GM12801 (cell line): ENCODE measurements around the gene SAMD15.

Source experiments
- TF ChIP-seq, protein P1 (sequence below): IDR thresholded peaks from one replicate; pipeline ENCODE4 v1.5.1; 2011; ENCODE audit warnings: control low read depth; ENCODE audit not compliant: insufficient read length; ENCODE audit errors: extremely low read depth

The SAMD15 gene

DNA sequence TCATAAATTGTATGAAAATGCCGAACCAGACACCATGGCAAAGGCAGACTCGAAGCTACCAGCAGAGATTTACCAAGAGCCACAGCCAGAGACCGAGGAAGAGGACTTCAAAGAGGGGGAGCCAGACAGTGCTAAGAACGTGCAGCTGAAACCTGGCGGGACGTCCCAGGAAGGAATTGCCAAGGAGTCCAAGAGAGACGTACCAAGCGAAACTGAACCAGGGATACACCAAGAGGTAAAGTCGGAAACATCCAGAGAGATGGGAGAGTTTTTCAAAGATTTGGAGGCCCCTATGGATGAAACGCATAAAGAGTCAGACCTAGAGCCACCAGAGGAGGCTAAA is 294 bp downstream of the SAMD15 start:
- TF ChIP-seq, protein P1, sequence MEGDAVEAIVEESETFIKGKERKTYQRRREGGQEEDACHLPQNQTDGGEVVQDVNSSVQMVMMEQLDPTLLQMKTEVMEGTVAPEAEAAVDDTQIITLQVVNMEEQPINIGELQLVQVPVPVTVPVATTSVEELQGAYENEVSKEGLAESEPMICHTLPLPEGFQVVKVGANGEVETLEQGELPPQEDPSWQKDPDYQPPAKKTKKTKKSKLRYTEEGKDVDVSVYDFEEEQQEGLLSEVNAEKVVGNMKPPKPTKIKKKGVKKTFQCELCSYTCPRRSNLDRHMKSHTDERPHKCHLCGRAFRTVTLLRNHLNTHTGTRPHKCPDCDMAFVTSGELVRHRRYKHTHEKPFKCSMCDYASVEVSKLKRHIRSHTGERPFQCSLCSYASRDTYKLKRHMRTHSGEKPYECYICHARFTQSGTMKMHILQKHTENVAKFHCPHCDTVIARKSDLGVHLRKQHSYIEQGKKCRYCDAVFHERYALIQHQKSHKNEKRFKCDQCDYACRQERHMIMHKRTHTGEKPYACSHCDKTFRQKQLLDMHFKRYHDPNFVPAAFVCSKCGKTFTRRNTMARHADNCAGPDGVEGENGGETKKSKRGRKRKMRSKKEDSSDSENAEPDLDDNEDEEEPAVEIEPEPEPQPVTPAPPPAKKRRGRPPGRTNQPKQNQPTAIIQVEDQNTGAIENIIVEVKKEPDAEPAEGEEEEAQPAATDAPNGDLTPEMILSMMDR = no peak

DNA sequence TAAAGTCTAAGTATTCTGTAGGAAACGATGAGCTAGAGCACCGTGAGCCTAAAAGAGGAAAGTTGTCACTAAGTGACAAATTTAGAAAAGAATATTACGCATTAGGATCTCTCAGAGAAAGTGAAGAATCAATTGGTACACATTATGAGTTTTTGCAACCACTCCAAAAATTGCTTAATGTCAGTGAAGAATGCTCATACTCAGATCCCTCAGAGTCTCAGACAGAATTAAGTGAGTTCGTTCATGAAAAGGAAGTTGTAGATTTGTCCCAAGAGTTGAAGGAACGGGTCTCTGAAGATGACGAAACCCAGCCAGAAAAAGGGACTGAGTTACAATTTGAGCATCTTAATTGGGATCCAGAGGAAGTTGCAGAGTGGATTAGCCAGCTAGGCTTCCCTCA is 1.5 kb downstream of the SAMD15 start:
- TF ChIP-seq, protein P1 = no peak

DNA sequence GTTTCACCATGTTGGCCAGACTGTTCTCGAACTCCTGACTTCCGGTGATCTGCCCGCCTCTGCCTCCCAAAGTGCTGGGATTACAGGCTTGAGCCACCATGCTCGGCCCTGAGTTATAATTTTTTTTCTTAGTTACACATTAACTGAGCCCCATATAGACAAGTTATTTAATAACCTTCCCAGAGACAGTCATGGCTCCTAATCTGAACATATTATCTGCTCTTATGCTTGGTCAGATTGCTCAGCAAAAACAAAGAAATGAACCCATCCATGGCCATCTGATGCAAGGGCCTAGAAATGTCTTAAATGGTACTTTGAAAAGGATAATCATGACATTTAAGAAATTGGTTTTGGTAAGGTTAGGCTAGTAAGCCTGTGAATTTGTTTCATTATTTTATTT is 13.0 kb downstream of the SAMD15 start:
- TF ChIP-seq, protein P1 = no peak

DNA sequence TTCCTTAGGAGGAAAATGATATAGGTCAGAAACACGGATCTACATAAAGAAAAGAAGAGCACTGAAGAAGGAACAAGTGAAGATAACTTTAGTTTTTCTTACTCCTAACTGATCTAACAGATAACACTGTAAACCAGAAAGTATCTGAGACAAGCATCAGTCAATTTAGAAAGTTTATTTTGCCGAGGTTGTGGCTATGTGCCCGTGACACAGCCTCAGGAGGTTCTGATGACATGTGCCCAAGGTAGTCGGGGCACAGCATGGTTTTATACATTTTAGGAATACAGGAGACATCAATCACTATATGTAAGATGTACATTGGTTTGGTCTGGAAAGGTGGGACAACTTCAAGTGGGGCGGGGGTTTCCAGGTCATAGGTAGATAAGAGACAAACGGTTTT is 23.0 kb downstream of the SAMD15 start:
- TF ChIP-seq, protein P1 = no peak

DNA sequence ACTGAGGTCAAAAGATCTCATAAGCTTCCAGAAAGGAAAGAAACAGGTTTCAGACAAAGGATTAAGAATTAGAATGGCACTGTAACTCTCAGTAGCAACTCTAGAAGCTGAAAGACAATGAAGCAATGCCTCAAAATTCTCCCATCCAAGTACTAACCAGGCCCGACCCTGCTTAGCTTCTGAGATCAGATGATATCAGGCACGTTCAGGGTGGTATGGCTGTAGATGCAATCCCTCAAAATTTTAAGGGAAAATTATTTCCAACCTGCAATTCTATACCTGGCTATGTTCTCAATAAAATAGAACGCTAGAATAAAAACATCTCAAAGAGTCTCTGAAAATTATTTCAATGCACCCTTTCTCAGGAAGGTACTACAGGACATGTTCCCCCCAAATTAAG is 26.6 kb downstream of the SAMD15 start:
- TF ChIP-seq, protein P1 = no peak

DNA sequence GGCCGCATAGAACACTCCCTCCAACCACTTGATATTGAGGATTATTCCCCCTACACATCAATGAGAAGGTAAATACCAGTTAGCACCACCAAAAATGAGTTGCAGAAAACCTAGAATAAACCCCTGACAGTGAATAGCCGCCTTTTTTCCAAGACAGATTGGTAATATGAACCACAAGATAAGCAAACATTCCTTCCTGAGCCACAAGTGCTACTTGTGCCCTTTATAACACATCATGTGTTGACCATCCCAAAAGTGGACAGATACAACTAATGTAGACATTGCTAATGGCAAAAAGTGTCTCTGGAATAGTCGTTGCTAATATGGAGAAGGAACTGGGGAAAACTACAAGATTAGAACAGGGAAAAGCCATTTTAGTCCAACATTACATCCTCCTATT is 28.9 kb downstream of the SAMD15 start:
- TF ChIP-seq, protein P1 = no peak

DNA sequence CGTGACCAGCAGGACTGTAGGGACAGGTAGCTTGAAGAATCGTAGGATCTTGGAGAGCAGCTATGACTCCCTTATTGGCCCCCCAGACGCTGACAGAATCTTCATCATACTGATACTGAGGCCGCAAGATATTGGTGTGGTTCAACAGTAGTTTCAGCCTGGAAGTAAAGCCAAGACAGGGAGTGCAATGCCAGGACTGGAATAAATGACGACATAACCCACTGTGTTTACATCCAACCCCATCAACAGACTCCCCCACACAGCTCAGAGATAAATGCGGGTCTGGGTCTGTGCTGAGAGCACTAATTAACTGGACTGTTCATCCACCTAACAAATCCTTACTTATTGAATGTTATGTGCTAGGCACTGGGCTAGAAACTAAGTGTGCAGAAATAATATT is 29.5 kb downstream of the SAMD15 start:
- TF ChIP-seq, protein P1 = no peak

DNA sequence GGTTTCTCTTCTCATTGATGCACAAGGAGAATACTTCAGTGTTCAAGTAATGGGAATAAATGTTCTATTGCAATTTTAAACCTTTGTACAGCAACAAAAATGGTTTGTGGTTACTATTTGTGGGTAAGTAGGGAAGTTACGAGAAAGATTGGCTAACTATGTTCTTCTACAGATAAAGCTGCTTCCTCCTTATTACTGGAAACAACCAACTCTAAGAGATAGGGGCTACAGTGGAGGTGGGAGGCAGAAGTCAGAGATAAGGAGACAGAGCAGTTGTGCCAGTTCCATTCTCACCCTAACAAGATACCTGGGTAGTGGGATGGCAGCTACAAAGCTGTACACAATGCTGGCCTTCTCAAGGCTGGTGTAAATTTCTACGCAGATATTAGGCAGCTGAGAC is 30.0 kb downstream of the SAMD15 start:
- TF ChIP-seq, protein P1 = no peak
